H1 (cell line): ENCODE data around the gene JMJD7. TPM values are rescaled to one million over a fixed set of nuclear protein-coding genes. Genes with fewer than 3 reads are reported as not detected.

Source experiments
- CTCF ChIA-PET: fragments of 300-600 bp; sonication (Branson Sonifier 250); formaldehyde crosslinking; loops from one replicate; lab custom pipeline; 2021; ENCODE audit not compliant: partially characterized antibody; lab: Charles Lee
- POLR2A ChIA-PET: fragments of 300-600 bp; sonication (Branson Sonifier 250); formaldehyde crosslinking; loops from one replicate; lab custom pipeline; 2021; ENCODE audit warnings: inconsistent platforms; ENCODE audit not compliant: partially characterized antibody; lab: Charles Lee
- DNase-seq, 2 experiments: peaks; one replicate each; pipeline versions ENCODE4 v3.0.0 to v3.0.0-alpha.2; 2010 to 2022; ENCODE audit warnings: low spot score in 2 of 2, low read depth in 1 of 2, mixed read lengths in 1 of 2
- FAIRE-seq: peaks from 2 replicates; lab custom pipeline; 2011; peaks lifted over from hg19 to GRCh38; lab: Jason Lieb, UNC
- H2AFZ ChIP-seq: 2 replicates; pipeline ENCODE4 v1.8.1; 2012; ENCODE audit warnings: low read length, inconsistent platforms
- H2AK5ac ChIP-seq: 2 replicates; pipeline ENCODE4 v1.6.1; 2013; ENCODE audit warnings: low read depth, low read length
- H2BK120ac ChIP-seq: replicated peaks from 2 replicates; pipeline ENCODE3; 2013; ENCODE audit warnings: low read depth, low read length, inconsistent platforms
- H2BK12ac ChIP-seq: 2 replicates; pipeline ENCODE4 v1.6.1; 2013; ENCODE audit warnings: low read depth, low read length
- H2BK15ac ChIP-seq: 2 replicates; pipeline ENCODE4 v1.6.1; 2013; ENCODE audit warnings: low read length
- H2BK20ac ChIP-seq: 2 replicates; pipeline ENCODE4 v1.6.1; 2013; ENCODE audit warnings: low read length
- H2BK5ac ChIP-seq: 2 replicates; pipeline ENCODE4 v1.6.1; 2013; ENCODE audit warnings: low read depth, low read length
- H3K14ac ChIP-seq: 2 replicates; pipeline ENCODE4 v1.6.1; 2013; ENCODE audit warnings: inconsistent platforms; ENCODE audit not compliant: insufficient read length
- H3K18ac ChIP-seq: 2 replicates; pipeline ENCODE4 v1.6.1; 2013; ENCODE audit warnings: low read length; ENCODE audit errors: extremely low read depth
- H3K23ac ChIP-seq: 2 replicates; pipeline ENCODE4 v1.6.1; 2013; ENCODE audit warnings: inconsistent platforms; ENCODE audit not compliant: insufficient read length
- H3K23me2 ChIP-seq: 2 replicates; pipeline ENCODE4 v1.6.1; 2013; ENCODE audit warnings: low read depth, low read length
- H3K27ac ChIP-seq: 2 replicates; pipeline ENCODE4 v1.6.1; 2011; ENCODE audit warnings: low read depth, low read length, inconsistent platforms
- H3K27me3 ChIP-seq, 4 experiments: replicated peaks in 1 of 4; 1 replicate in 1 of 4; 2 replicates in 3 of 4; pipeline versions ENCODE4 v1.6.1 to v1.8.1; 2011 to 2013; ENCODE audit warnings: low read length in 3 of 4, mild to moderate bottlenecking in 3 of 4, inconsistent platforms in 2 of 4, mixed read lengths in 2 of 4, moderate library complexity in 1 of 4; ENCODE audit not compliant: control insufficient read depth in 3 of 4, insufficient read depth in 3 of 4; ENCODE audit errors: extremely low read depth in 1 of 4
- H3K36me3 ChIP-seq, 4 experiments: 2 replicates each; pipeline versions ENCODE4 v1.6.1 to v1.8.1; 2011 to 2013; ENCODE audit warnings: mild to moderate bottlenecking in 4 of 4, low read length in 3 of 4, moderate library complexity in 2 of 4, control low read depth in 1 of 4, inconsistent platforms in 1 of 4; ENCODE audit not compliant: insufficient read depth in 4 of 4, control insufficient read depth in 2 of 4
- H3K4ac ChIP-seq: replicated peaks from 2 replicates; pipeline ENCODE3; 2013; ENCODE audit warnings: low read length, low read depth, mixed read lengths, inconsistent platforms; ENCODE audit not compliant: insufficient read length
- H3K4me1 ChIP-seq, 4 experiments: replicated peaks in 1 of 4; 1 replicate in 1 of 4; 2 replicates in 3 of 4; pipeline versions ENCODE4 v1.6.1 to v1.8.1; 2011 to 2013; ENCODE audit warnings: low read length in 3 of 4, inconsistent platforms in 2 of 4, mixed read lengths in 1 of 4; ENCODE audit not compliant: insufficient read depth in 4 of 4, control insufficient read depth in 3 of 4
- H3K4me2 ChIP-seq, 2 experiments: 2 replicates each; pipeline versions ENCODE4 v1.6.1 to v1.8.1; 2011 to 2013; ENCODE audit warnings: low read depth in 2 of 2, low read length in 2 of 2, control low read depth in 1 of 2, inconsistent platforms in 1 of 2, mild to moderate bottlenecking in 1 of 2; ENCODE audit not compliant: insufficient read depth in 1 of 2
- H3K4me3 ChIP-seq, 4 experiments: fragments of 200-600, 300-600 bp in 1 of 4; sonication (generic), shearing (Covaris generic), sonication (Bioruptor Twin) in 1 of 4; 2 replicates each; pipeline versions ENCODE4 v1.5.1 to v1.8.1; 2011 to 2016; ENCODE audit warnings: low read length in 4 of 4, low read depth in 3 of 4, control low read depth in 2 of 4, inconsistent platforms in 2 of 4, mild to moderate bottlenecking in 2 of 4, mixed read lengths in 1 of 4, moderate library complexity in 1 of 4; ENCODE audit not compliant: insufficient read depth in 2 of 4; ENCODE audit errors: extremely low read depth in 1 of 4
- H3K56ac ChIP-seq: replicated peaks from 2 replicates; pipeline ENCODE3; 2013; ENCODE audit warnings: low read depth, mild to moderate bottlenecking, mixed read lengths, low read length, inconsistent platforms; ENCODE audit not compliant: insufficient read length
- H3K79me1 ChIP-seq: 2 replicates; pipeline ENCODE4 v1.6.1; 2013; ENCODE audit warnings: low read depth, low read length, control low read depth
- H3K79me2 ChIP-seq, 2 experiments: 2 replicates each; pipeline versions ENCODE4 v1.6.1 to v1.8.1; 2012 to 2013; ENCODE audit warnings: low read length in 2 of 2, mild to moderate bottlenecking in 2 of 2, inconsistent platforms in 1 of 2; ENCODE audit not compliant: insufficient read depth in 2 of 2, control insufficient read depth in 1 of 2
- H3K9ac ChIP-seq, 4 experiments: replicated peaks in 1 of 4; 1 replicate in 1 of 4; 2 replicates in 3 of 4; pipeline versions ENCODE4 v1.6.1 to v1.8.1; 2011 to 2013; ENCODE audit warnings: low read depth in 3 of 4, low read length in 3 of 4, control low read depth in 2 of 4, mild to moderate bottlenecking in 2 of 4, moderate library complexity in 2 of 4, inconsistent platforms in 1 of 4; ENCODE audit errors: extremely low read depth in 1 of 4
- H3K9me3 ChIP-seq, 2 experiments: 2 replicates each; pipeline versions ENCODE4 v1.6.1 to v1.8.1; 2012 to 2013; ENCODE audit warnings: mild to moderate bottlenecking in 2 of 2, moderate library complexity in 2 of 2, control low read depth in 1 of 2, inconsistent platforms in 1 of 2, low read depth in 1 of 2, low read length in 1 of 2, mixed read lengths in 1 of 2; ENCODE audit not compliant: insufficient read depth in 2 of 2
- H4K20me1 ChIP-seq, 2 experiments: replicated peaks in 1 of 2; 2 replicates each; pipeline versions ENCODE3 to v1.8.1; 2011 to 2013; ENCODE audit warnings: inconsistent platforms in 2 of 2, low read length in 2 of 2, mild to moderate bottlenecking in 1 of 2; ENCODE audit not compliant: insufficient read depth in 2 of 2, control insufficient read depth in 1 of 2
- H4K5ac ChIP-seq: 2 replicates; pipeline ENCODE4 v1.6.1; 2013; ENCODE audit warnings: low read length, low read depth, mixed read lengths, inconsistent platforms; ENCODE audit not compliant: insufficient read length
- H4K8ac ChIP-seq: 2 replicates; pipeline ENCODE4 v1.8.0; 2013; ENCODE audit warnings: mild to moderate bottlenecking, moderate library complexity, low read length, inconsistent platforms; ENCODE audit not compliant: insufficient read depth; ENCODE audit errors: extremely low read depth
- H4K91ac ChIP-seq: replicated peaks from 2 replicates; pipeline ENCODE3; 2013; ENCODE audit warnings: low read length, mixed read lengths, inconsistent platforms; ENCODE audit not compliant: insufficient read length
- BRCA1 ChIP-seq: IDR thresholded peaks from 2 replicates; pipeline ENCODE4 v1.6.1; 2012; ENCODE audit warnings: low read depth, low read length, improper control_type of control experiment
- YY1 ChIP-seq: IDR thresholded peaks from 2 replicates; pipeline ENCODE4 v1.6.1; 2011; ENCODE audit warnings: low read depth, mild to moderate bottlenecking, low read length
- whole genome bisulfite sequencing, 2 experiments: shearing (Covaris generic) in 1 of 2; methylation state at CpG; one replicate each; pipeline versions ENCODE4 v1.1.6 to v1.1.7; 2013 to 2015; ENCODE audit warnings: low lambda C conversion rate in 2 of 2, mixed read lengths in 2 of 2, inconsistent platforms in 1 of 2, low coverage in 1 of 2, missing lambda C conversion rate in 1 of 2; ENCODE audit not compliant: insufficient replicate concordance in 2 of 2, insufficient coverage in 1 of 2, insufficient read length in 1 of 2; ENCODE audit errors: extremely low coverage in 1 of 2, missing lambda C conversion rate in 1 of 2; 5-methylcytosine and 5-hydroxymethylcytosine counted together
- polyA plus RNA-seq, 7 experiments: library from polyadenylated mRNA; depleted of rRNA in 3 of 7; stranded (reverse) in 5 of 7; unstranded in 2 of 7; fragments of >200 nt in 5 of 7; fragments of 200-250 nt in 2 of 7; gene quantifications; 1 replicate in 5 of 7; 2 replicates in 1 of 7; 4 replicates in 1 of 7; pipeline versions ENCODE4 v1.2.1 to v1.2.3, GENCODE V29; 2011 to 2013; ENCODE audit warnings: missing spikeins in 2 of 7, mixed read lengths in 2 of 7
- total RNA-seq: library from RNA; stranded (reverse); fragmentation: NEBNext Ultra II Directional; extraction: Animal tissue kit (Norgen Biotek cat#: 25700); gene quantifications from 2 replicates; pipeline ENCODE4 v1.2.1, GENCODE V29; 2021

Gene JMJD7
- total and polyA plus RNA-seq, 2 of the 8 experiments (the other 6 are each of a cell fraction or from before 2014, with no cell fraction given): 15.0 to 20.0 TPM

DNA sequence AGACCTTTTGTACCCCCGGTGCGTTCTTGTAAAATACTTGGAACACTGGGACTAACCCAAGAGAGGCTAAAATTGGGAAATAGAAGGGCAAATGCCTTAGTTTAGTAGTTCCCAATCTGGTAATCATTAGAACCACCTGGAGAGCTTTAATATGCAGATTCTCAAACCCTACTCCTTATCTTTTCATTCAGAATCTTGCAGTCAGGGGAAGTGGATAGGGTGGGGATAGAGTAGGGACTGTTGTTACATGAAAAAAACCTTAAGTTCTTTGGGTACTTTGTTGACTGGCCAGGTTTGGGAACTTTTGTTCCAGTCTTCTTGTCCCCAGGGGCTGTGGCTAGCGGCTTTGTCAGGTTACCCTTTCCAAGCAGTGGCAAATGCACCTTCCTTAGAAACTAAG, 37.7 kb upstream of the JMJD7 start:
- H3K79me2 ChIP-seq: peaks cover 0 to under 1% of the 10 kb centered on the region in 2 experiments; a peak in 1 of 4 replicates
- peak overlapping the region; percentile 27 to 41; a peak in 2 of 4 replicates for H3K4me2 ChIP-seq
- no peak for FAIRE-seq
- H4K20me1 ChIP-seq: no peaks in the 10 kb centered on the region
- ChIA-PET POLR2A (interaction anchor here (5.1 kb wide), 1 partner anchor 16 kb away, joined by 24 read pairs; the partner anchor contains the start of gene MAPKBP1), CTCF (interaction anchor here (1.8 to 6.1 kb wide), 4 partner anchors 15 to 187 kb away, joined by 5 to 60 read pairs (median 9); partner anchors contain the start of gene MAPKBP1)
- no peaks in the 10 kb centered on the region for H3K23me2 ChIP-seq
- no peak overlapping the region for H3K4ac ChIP-seq
- no peak overlapping the region for H3K9ac ChIP-seq
- no peak for TF ChIP-seq YY1
- no peak for TF ChIP-seq BRCA1
- H2AFZ ChIP-seq: no peak overlapping the region
- peak overlapping the region; percentile 85; the same call in 1 of the 2 replicates for H2BK12ac ChIP-seq
- no peak overlapping the region for H3K56ac ChIP-seq
- H3K27me3 ChIP-seq: no peaks in the 10 kb centered on the region
- H4K91ac ChIP-seq: no peak overlapping the region
- H3K4me3 ChIP-seq: no peak overlapping the region
- no peaks in the 10 kb centered on the region for H3K9me3 ChIP-seq
- no peak overlapping the region for H3K18ac ChIP-seq
- H3K79me1 ChIP-seq: no peaks in the 10 kb centered on the region
- no peak overlapping the region for H3K23ac ChIP-seq
- H2BK120ac ChIP-seq: no peak overlapping the region
- no peak overlapping the region for H2BK15ac ChIP-seq
- H3K27ac ChIP-seq: no peak overlapping the region
- H3K4me1 ChIP-seq: peaks cover 6 to 19% (median 13%) of the 10 kb centered on the region in 4 experiments; a peak in 6 of 7 replicates
- H4K5ac ChIP-seq: no peak overlapping the region
- H2AK5ac ChIP-seq: no peak overlapping the region
- H2BK20ac ChIP-seq: no peak overlapping the region
- H4K8ac ChIP-seq: no peak overlapping the region
- H3K14ac ChIP-seq: no peak overlapping the region
- H3K36me3 ChIP-seq: no peaks in the 10 kb centered on the region
- 64% methylated on average over 3 of the region's 3 CpGs; no CpG with 5 or more reads in 1 of the 2 experiments for WGBS, 2 experiments
- H2BK5ac ChIP-seq: no peak overlapping the region
- DNase-seq: no peak
